SU-DHL-6 (cell line): ENCODE data around the gene SGCD.

ENCODE experiments used
- H2AFZ ChIP-seq: fragments of 200-600 bp; sonication (generic); 2 replicates; pipeline ENCODE4 v1.6.1; 2014; ENCODE audit warnings: low read depth, mild to moderate bottlenecking, moderate library complexity, mixed read lengths, antibody characterized with exemption, low read length; ENCODE audit not compliant: severe bottlenecking
- H3F3A ChIP-seq: fragments of 200-600 bp; shearing (Covaris generic); 2 replicates; pipeline ENCODE4 v1.6.0; 2016; ENCODE audit warnings: antibody characterized with exemption, mild to moderate bottlenecking; ENCODE audit not compliant: insufficient read depth
- H3K27ac ChIP-seq: fragments of 200-600 bp; sonication (generic); 2 replicates; pipeline ENCODE4 v1.5.1; 2016; ENCODE audit warnings: low read depth, mild to moderate bottlenecking, low read length, moderate library complexity, mixed read lengths
- H3K27me3 ChIP-seq: fragments of 200-600 bp; sonication (generic), shearing (Covaris generic); 2 replicates; pipeline ENCODE4 v1.6.0; 2014; ENCODE audit warnings: mild to moderate bottlenecking, low read length
- H3K36me3 ChIP-seq: fragments of 200-600 bp; sonication (generic); 2 replicates; pipeline ENCODE4 v1.6.1; 2014; ENCODE audit warnings: mild to moderate bottlenecking, low read length, mixed read lengths
- H3K4me2 ChIP-seq: fragments of 300-600, 200-600 bp; shearing (Covaris generic), sonication (generic); 2 replicates; pipeline ENCODE4 v1.6.0; 2014; ENCODE audit warnings: low read length, low read depth, mild to moderate bottlenecking; ENCODE audit not compliant: poor library complexity, severe bottlenecking
- H3K4me3 ChIP-seq: fragments of 200-600 bp; sonication (generic); 2 replicates; pipeline ENCODE4 v1.5.1; 2014; ENCODE audit warnings: antibody characterized with exemption, low read length, mild to moderate bottlenecking, mixed read lengths; ENCODE audit not compliant: insufficient read depth, poor library complexity, severe bottlenecking
- H3K79me2 ChIP-seq: fragments of 200-600 bp; sonication (generic); 2 replicates; pipeline ENCODE4 v1.6.1; 2014; ENCODE audit warnings: mild to moderate bottlenecking, low read length, moderate library complexity; ENCODE audit not compliant: insufficient read depth
- H3K9ac ChIP-seq: fragments of 200-600 bp; sonication (generic); 2 replicates; pipeline ENCODE4 v1.7.0; 2014; ENCODE audit warnings: mild to moderate bottlenecking, low read length
- H3K9me2 ChIP-seq: fragments of 200-600 bp; sonication (generic); replicated peaks from 2 replicates; pipeline ENCODE4 v1.6.1; 2014; ENCODE audit warnings: low read length; ENCODE audit not compliant: insufficient read depth
- H3K9me3 ChIP-seq: fragments of 200-600 bp; sonication (generic); 2 replicates; pipeline ENCODE4 v1.6.1; 2014; ENCODE audit warnings: low read length, mixed read lengths; ENCODE audit not compliant: insufficient read depth
- H4K20me1 ChIP-seq: fragments of 200-600 bp; sonication (generic); 2 replicates; pipeline ENCODE4 v1.6.1; 2014; ENCODE audit warnings: low read depth, mild to moderate bottlenecking, antibody characterized with exemption, low read length, moderate library complexity, mixed read lengths
- CTCF ChIP-seq: fragments of 200-600 bp; sonication (generic); IDR thresholded peaks from one replicate; pipeline ENCODE4 v1.5.1; 2017; ENCODE audit warnings: antibody characterized with exemption, mild to moderate bottlenecking, low read length, moderate library complexity; ENCODE audit not compliant: insufficient read depth, poor library complexity, severe bottlenecking
- EZH2phosphoT487 ChIP-seq: fragments of 200-600 bp; sonication (generic), shearing (Covaris generic); conservative IDR thresholded peaks from 2 replicates; pipeline ENCODE4 v1.6.1; 2018; ENCODE audit warnings: mild to moderate bottlenecking, antibody characterized with exemption, low read length, moderate library complexity, mixed read lengths

SGCD gene

GRCh38 chr5:156621719-156622118 is 294.8 kb downstream of the SGCD start:
- no peaks in the 10 kb centered on the region for H3K79me2 ChIP-seq
- no peak overlapping the region for H3K9ac ChIP-seq
- H3K27ac ChIP-seq, result no peak overlapping the region
- TF ChIP-seq EZH2phosphoT487 (no peak), CTCF (no peak)
- no peaks in the 10 kb centered on the region for H3F3A ChIP-seq
- H3K9me3 ChIP-seq, result no peaks in the 10 kb centered on the region
- no peaks in the 10 kb centered on the region for H3K27me3 ChIP-seq
- H2AFZ ChIP-seq, result no peak overlapping the region
- no peak overlapping the region for H3K4me2 ChIP-seq
- H3K36me3 ChIP-seq, result no peaks in the 10 kb centered on the region
- no peak overlapping the region for H3K4me3 ChIP-seq
- H3K9me2 ChIP-seq, result no peaks in the 10 kb centered on the region
- no peaks in the 10 kb centered on the region for H4K20me1 ChIP-seq

- H2AFZ ChIP-seq, result no peak overlapping the region
- H3K79me2 ChIP-seq, result no peaks in the 10 kb centered on the region
- H3K27ac ChIP-seq, result no peak overlapping the region
- H3K9me2 ChIP-seq, result no peaks in the 10 kb centered on the region
- H3K9ac ChIP-seq, result no peak overlapping the region
- no peaks in the 10 kb centered on the region for H4K20me1 ChIP-seq
- TF ChIP-seq CTCF (no peak), EZH2phosphoT487 (no peak)
- H3K27me3 ChIP-seq, result no peaks in the 10 kb centered on the region
- H3K9me3 ChIP-seq, result no peaks in the 10 kb centered on the region
- no peaks in the 10 kb centered on the region for H3F3A ChIP-seq
- H3K4me3 ChIP-seq, result no peak overlapping the region
- no peaks in the 10 kb centered on the region for H3K36me3 ChIP-seq
- no peak overlapping the region for H3K4me2 ChIP-seq
These were observed 296.5 kb downstream of the SGCD start for GRCh38 chr5:156623381-156624040.

GRCh38 chr5:156624686-156625085 is 297.7 kb downstream of the SGCD start:
- Histone ChIP-seq H3K4me2 (no peak overlapping the region), H3F3A (no peaks in the 10 kb centered on the region), H3K36me3 (no peaks in the 10 kb centered on the region), H3K9ac (no peak overlapping the region), H3K4me3 (no peak overlapping the region), H3K9me2 (no peaks in the 10 kb centered on the region), H3K9me3 (no peaks in the 10 kb centered on the region), H4K20me1 (no peaks in the 10 kb centered on the region), H3K27ac (no peak overlapping the region), H3K79me2 (no peaks in the 10 kb centered on the region), H3K27me3 (no peaks in the 10 kb centered on the region), H2AFZ (no peak overlapping the region)
- TF ChIP-seq CTCF, result no peak
- no peak for TF ChIP-seq EZH2phosphoT487

GRCh38 chr5:156628421-156628820 is 301.5 kb downstream of the SGCD start:
- Histone ChIP-seq H3K79me2 (no peaks in the 10 kb centered on the region), H3K9me3 (no peaks in the 10 kb centered on the region), H3K27ac (no peak overlapping the region), H3K4me2 (no peak overlapping the region), H2AFZ (no peak overlapping the region), H3K4me3 (no peak overlapping the region), H3K27me3 (no peaks in the 10 kb centered on the region), H3K9ac (no peak overlapping the region), H3K9me2 (no peaks in the 10 kb centered on the region), H3K36me3 (no peaks in the 10 kb centered on the region), H3F3A (no peaks in the 10 kb centered on the region), H4K20me1 (no peaks in the 10 kb centered on the region)
- TF ChIP-seq CTCF (no peak), EZH2phosphoT487 (no peak)
